NCI-H1048 (cell line): Measurements from ENCODE around the gene NPLOC4.

Experiments
- DNase-seq: peaks from one replicate; lab custom pipeline; 2025; lab: John Stamatoyannopoulos, UW

NPLOC4 gene

DNA sequence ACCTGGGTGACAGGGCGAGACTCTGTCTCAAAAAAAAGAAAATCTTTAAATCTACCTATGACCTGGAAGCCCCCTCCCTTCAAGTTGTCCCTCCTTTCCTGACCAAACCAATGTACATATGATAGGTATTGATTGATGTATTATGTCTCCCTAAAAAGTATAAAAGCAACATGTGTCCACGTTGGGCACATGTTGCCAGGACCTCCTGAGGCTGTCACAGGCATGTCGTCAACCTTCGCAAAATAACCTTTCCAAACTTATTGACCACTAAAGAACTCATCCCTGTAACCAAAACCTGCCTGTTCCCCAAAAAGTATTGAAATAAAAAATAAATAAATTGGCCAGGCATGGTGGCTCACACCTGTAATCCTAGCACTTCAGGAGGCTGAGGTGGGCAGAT lies 25.1 kb upstream of the NPLOC4 start:
- DNase-seq, result no peak

DNA sequence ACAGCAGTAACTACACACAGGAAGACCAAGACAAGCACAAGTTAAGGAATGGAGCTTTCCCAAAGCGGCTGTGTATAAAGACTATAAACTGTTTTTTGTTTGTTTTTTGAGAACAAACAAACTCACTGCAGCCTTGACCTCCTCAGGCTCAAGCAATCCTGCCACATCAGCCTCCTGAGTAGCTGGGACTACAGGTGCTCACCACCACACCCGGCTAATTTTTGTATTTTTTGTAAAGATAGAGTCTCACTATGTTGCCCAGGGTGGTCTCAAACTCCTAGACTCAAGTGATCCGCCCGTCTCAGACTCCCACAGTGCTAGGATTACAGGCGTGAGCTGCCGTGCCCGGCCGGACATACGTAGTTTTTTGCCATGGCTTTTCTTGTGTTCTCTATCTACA lies 23.5 kb upstream of the NPLOC4 start:
- DNase-seq, result no peak

GRCh38 chr17:81659038-81659437 lies 22.1 kb upstream of the NPLOC4 start:
- DNase-seq, result no peak

- no peak for DNase-seq
These were observed 19.9 kb upstream of the NPLOC4 start for GRCh38 chr17:81656835-81657234.

DNA sequence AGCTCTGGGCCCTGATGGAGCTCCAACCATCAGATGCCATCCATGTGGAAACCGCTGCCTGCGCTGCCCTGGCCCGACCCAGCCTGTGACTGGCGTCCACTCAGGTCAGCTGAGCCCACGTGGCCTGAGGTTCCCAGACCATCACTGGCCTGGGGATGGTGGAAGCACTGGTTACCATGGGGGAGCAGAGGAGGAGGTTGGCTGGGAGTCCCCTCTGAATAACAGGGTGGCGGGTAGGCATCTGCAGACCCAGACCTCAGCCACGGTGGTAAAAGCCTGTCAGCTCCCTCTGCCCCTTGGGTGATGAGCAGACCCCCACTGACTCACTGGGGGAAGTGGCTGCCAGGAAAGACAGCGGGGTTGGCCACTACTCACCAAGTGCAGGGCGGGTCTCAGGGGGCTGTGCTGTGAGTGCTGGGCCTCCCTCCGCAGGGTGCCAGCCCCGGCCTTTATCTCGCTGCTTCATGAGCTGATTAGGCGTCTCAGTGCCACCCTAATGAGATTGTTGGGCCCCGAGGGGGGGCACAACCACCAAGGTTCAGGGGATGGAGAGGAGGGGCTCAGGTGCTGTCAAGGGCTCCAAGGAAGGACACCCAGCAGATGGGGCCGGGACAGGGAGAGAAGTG lies 19.3 kb upstream of the NPLOC4 start, which contains the start of gene PDE6G:
Gene PDE6G (minus strand): TSS at position 425 of the 626 bp plus-strand sequence. CDS start 3,237 bp downstream, outside the sequence.
- DNase-seq, result no peak

DNA sequence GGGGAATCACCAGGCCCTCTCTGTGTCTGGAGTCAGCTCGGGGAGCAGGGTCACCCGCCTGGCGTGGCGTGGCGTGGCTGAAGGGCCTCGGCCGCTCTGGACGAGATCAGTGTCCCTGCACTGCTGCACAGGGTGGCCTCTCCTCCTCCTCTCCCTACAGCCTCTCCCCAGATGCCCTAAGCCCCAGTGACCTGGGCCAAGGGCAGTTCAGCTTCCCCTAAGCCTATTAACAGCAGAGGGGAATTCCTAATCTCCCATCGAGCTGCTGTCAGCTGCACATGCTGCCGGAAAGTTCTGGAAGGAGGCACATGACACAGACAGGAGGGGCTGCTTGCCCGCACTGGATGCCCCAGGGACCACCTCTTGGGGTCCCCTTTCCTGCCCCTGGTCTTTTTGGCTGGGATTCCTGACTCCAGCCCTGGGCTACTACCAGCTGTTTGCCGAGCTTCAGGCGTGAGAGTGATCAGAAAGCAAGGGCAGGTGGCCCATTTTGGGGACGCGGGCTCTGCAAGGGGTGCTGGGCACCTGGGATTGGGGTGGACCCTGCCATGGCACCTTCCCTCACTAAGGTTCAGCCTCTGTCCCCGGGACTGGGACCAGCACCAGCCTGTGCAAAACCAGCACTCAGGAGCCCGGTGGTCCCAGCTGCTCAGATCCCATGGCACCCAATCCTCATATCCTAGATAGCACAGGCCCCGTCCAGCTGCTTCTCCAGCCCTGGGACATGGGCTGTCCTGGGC lies 18.6 kb upstream of the NPLOC4 start:
- DNase-seq, result no peak

DNA sequence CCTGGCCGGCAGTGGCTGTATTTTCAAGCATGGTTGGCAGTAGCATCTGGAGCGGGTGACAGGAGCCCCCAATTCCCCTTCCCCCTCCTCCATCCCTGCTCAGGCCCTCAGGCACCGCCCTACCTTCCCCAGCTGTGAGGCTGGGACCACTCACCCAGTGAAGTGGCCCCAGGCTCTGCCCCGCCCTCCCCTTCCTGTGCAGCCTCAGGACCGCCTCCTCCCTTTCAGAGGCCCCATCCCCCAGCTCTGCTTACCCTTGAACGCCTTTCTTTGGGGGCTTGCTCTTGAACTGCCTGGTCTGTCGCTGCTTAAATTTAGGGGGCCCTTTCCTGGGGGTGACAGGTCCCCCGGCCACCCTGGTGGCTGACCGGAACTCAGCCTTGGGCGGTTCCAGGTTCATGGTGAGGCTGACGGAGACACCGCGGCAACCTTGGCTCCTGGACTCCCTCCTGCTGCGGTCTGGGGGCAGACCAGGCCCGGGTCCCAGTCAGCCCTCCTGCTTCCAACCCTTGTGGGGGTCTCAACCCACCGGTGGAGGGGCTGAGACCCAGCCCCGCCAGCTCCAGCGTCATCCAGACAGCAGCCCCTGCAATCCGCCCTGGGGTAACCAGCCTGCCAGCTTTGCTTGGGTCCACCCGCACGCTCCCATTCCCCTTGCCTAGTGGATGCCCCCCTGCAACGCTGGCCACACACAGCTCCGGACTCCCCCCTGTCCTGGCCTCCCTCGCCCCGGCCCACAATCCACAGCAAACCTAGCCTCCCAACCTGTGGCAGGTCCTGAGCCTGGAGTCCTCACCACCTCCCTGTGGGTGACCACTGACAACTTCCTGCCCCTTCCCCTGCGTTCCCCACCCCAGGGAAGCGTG lies 16.2 kb upstream of the NPLOC4 start:
- DNase-seq, result no peak

DNA sequence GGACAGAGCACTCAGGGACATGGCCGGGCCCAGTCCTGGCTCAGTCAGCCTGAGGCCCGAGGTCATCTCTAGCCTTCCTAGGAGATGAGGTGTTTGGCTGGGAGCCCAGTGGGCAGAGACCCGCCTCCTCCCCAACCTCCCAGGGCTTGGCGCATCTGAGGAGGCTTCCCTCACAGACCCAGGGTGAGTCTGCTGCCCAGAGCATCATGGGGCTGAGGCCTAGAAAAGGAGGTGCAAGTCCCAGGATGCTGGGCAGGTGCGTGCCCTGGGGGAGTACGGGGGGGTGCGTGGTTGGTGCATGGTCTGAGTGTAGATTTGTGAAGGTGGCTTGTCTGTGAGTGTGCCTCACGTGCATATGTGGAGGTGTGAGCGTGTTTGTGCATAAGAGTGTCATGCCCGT lies 14.8 kb upstream of the NPLOC4 start:
- no peak for DNase-seq

- DNase-seq, result no peak
These were observed 14.0 kb upstream of the NPLOC4 start for GRCh38 chr17:81650951-81651350.

GRCh38 chr17:81648707-81649085 lies 11.8 kb upstream of the NPLOC4 start:
- no peak for DNase-seq

DNA sequence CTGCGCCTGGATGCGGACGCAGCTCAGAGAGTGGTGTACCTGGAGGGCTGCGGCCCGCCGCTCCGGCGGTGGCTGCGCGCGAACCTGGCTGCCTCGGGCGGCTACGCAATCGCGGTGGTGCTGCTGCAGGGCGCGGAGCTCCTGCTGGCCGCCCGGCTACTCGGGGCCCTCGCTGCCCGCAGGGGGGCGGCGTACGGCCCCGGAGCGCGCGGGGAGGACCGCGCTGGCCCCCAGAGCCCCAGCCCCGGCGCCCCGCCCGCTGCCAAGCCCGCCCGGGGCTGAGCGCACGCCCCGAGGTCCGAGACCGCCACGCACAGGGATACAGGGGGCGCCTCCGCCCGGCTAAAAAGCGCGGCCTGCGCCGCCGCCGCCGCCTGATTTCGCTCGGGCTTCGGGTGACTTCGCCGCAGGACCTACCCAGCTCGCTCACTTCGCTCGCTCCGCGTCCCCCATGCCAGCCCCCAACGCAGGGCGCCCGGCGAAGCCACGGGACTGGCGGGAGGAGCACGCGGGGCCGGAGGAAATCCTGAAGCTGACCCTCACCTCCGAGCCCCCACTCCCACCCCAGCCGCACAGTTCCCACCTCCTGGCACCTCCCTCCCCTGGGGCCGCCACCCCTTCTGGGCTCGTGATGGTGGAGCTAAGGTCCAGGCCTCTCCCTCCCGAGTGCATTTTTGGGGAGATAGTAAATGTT lies 11.2 kb upstream of the NPLOC4 start:
- no peak for DNase-seq

DNA sequence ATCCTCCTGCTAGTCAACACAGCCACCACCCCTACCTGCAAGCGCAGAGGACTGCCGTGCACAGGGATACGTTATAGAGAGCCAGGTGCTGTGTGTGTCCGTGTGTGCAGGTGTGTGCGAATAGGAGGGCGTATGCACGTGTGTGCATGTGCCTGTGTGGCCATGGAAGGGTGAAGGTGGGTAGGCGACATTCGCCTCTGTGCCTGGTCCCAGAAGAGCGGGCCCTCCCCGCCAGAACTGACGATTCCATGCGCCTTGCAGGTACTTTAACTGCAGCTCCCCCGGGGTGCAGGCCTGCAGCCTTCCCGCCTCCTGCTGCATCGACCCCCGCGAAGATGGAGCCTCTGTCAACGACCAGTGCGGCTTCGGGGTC lies 10.7 kb upstream of the NPLOC4 start:
- DNase-seq, result no peak

DNA sequence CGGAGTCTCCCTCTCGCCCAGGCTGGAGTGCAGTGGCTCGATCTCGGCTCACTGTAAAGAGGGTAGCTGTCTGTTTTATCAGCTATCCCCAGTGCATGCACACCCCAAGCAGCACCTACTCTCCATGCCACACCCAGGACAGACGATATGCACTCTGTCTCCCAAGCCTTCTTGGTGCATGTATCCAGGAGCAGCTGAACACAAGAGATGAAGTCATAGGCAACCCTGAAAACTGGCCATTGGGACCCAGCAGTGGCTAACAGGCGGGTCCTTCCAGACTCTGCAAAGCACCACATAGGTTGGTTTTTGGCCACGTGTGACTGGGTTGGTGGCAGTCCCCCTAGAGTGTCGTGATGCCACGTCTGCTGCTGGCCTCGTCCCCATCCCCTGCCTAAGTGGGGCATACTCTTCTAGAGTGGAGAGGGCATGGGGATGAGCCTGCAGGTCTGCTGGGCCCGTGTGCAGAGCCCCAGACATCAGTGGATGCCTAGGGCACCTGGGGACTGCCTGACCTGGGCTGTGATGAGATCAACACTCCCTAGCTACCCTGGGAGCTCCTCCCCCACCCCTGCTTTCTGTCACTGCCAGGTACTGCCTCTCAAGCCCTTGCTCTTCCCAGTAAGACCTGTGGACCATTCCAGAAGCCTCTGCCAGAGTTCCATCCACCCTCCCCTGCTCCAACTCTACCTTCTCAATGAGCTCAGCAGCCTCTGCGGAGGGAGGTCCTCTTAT lies 10.1 kb upstream of the NPLOC4 start:
- no peak for DNase-seq

GRCh38 chr17:81644976-81645952 lies 8.4 kb upstream of the NPLOC4 start:
- DNase-seq, result no peak

GRCh38 chr17:81644496-81644895 lies 7.6 kb upstream of the NPLOC4 start:
- no peak for DNase-seq

- no peak for DNase-seq
These were observed 5.0 kb upstream of the NPLOC4 start for GRCh38 chr17:81641825-81642489.

DNA sequence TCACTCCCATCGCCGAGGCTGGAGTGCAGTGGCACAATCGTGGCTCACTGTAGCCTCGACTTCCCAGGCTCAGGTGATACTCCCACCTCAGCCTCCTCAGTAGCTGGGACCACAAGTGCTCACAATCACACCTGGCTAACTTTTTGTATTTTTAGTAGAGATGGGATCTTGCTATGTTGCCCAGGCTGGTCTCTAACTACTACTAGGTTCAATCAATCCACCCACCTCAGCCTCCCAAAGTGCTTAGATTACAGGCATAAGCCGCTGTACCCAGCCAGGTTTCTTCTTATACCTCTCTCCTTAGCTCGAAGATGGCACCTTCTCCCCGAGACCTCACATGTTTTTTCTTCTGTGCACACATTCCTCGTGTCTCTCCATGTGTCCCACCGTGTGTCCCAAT lies 3.1 kb upstream of the NPLOC4 start:
- DNase-seq, result no peak

- DNase-seq, result no peak
These were observed 1.8 kb upstream of the NPLOC4 start for GRCh38 chr17:81638683-81639082.

DNA sequence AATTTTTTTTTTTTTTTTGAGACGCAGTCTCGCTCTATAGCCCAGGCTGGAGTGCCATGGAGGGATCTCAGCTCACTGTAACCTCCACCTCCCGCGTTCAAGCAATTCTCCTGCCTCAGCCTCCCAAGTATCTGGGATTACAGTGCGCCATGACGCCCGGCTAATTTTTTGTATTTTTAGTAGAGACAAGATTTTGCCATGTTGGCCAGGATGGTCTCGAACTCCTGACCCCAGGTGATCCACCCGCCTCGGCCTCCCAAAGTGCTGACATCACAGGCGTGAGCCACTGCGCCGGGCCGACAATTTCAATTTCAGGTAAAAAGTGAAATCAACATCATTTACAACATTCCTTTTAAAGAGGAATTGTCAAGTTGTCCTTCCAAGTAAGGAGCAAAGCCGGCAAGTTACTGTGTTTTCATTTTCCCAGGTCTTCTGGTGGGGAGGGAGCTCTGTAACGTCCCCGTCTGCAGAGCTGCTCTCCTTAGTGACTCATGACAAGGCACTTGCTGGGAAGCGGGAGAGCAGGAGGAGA lies 873 bp downstream of the NPLOC4 start:
- DNase-seq, result no peak

DNA sequence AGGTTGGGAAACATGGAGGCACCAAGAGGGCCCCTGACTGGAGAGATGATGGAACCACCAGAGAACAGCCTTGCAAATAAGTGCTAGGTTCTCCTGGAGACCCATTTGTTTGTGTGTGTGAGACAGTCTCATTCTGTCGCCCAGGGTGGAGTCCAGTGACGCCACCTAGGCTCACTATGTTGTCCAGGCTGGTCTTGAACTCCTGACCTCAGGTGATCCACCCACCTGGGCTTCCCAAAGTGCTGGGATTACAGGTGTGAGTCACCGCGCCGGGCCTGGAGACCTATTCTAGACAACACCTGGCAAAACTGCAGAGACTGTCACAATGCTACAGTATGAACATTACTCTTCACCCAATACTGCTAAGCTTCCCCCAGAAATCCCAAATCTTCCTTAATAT lies 1.5 kb downstream of the NPLOC4 start:
- no peak for DNase-seq
